ENCODE results near the gene RBBP4.

Gene RBBP4

GRCh38 chr1:32733582-32734321 is 82.7 kb downstream of the RBBP4 start:
- TF ChIP-seq CTCF (IDR thresholded peaks at IDR 0.05) = no peak
- Histone ChIP-seq H3K27me3 (peaks cover 8% of the 10 kb centered on the region), H3K4me3 (ENCODE audit: low read depth in 1 of 2, low read length in 1 of 2) (no peak overlapping the region), H3K27ac (no peak overlapping the region), H3K9me3 (no peaks in the 10 kb centered on the region), H3K4me1 (ENCODE audit: control insufficient read depth in 1 of 2, insufficient read depth in 1 of 2, low read depth in 1 of 2, low read length in 1 of 2) (no peaks in the 10 kb centered on the region), H3K36me3 (no peaks in the 10 kb centered on the region)

Data from neutrophil (primary cell).